H1 (cell line): ENCODE results near the gene SFRP5. TPM values are rescaled to one million over a fixed set of nuclear protein-coding genes. Genes with fewer than 3 reads are reported as not detected.

ENCODE experiments used
- CTCF ChIA-PET: fragments of 300-600 bp; sonication (Branson Sonifier 250); formaldehyde crosslinking; loops from one replicate; lab custom pipeline; 2021; ENCODE audit not compliant: partially characterized antibody; lab: Charles Lee
- POLR2A ChIA-PET: fragments of 300-600 bp; sonication (Branson Sonifier 250); formaldehyde crosslinking; loops from one replicate; lab custom pipeline; 2021; ENCODE audit warnings: inconsistent platforms; ENCODE audit not compliant: partially characterized antibody; lab: Charles Lee
- DNase-seq, 2 experiments: peaks; one replicate each; pipeline versions ENCODE4 v3.0.0 to v3.0.0-alpha.2; 2010 to 2022; ENCODE audit warnings: low spot score in 2 of 2, low read depth in 1 of 2, mixed read lengths in 1 of 2
- FAIRE-seq: peaks from 2 replicates; lab custom pipeline; 2011; peaks lifted over from hg19 to GRCh38; lab: Jason Lieb, UNC
- H2AFZ ChIP-seq: 2 replicates; pipeline ENCODE4 v1.8.1; 2012; ENCODE audit warnings: low read length, inconsistent platforms
- H2AK5ac ChIP-seq: 2 replicates; pipeline ENCODE4 v1.6.1; 2013; ENCODE audit warnings: low read depth, low read length
- H2BK120ac ChIP-seq: replicated peaks from 2 replicates; pipeline ENCODE3; 2013; ENCODE audit warnings: low read depth, low read length, inconsistent platforms
- H2BK12ac ChIP-seq: 2 replicates; pipeline ENCODE4 v1.6.1; 2013; ENCODE audit warnings: low read depth, low read length
- H2BK15ac ChIP-seq: 2 replicates; pipeline ENCODE4 v1.6.1; 2013; ENCODE audit warnings: low read length
- H2BK20ac ChIP-seq: 2 replicates; pipeline ENCODE4 v1.6.1; 2013; ENCODE audit warnings: low read length
- H2BK5ac ChIP-seq: 2 replicates; pipeline ENCODE4 v1.6.1; 2013; ENCODE audit warnings: low read depth, low read length
- H3K14ac ChIP-seq: 2 replicates; pipeline ENCODE4 v1.6.1; 2013; ENCODE audit warnings: inconsistent platforms; ENCODE audit not compliant: insufficient read length
- H3K18ac ChIP-seq: 2 replicates; pipeline ENCODE4 v1.6.1; 2013; ENCODE audit warnings: low read length; ENCODE audit errors: extremely low read depth
- H3K23ac ChIP-seq: 2 replicates; pipeline ENCODE4 v1.6.1; 2013; ENCODE audit warnings: inconsistent platforms; ENCODE audit not compliant: insufficient read length
- H3K23me2 ChIP-seq: 2 replicates; pipeline ENCODE4 v1.6.1; 2013; ENCODE audit warnings: low read depth, low read length
- H3K27ac ChIP-seq: 2 replicates; pipeline ENCODE4 v1.6.1; 2011; ENCODE audit warnings: low read depth, low read length, inconsistent platforms
- H3K27me3 ChIP-seq, 4 experiments: replicated peaks in 1 of 4; 1 replicate in 1 of 4; 2 replicates in 3 of 4; pipeline versions ENCODE4 v1.6.1 to v1.8.1; 2011 to 2013; ENCODE audit warnings: low read length in 3 of 4, mild to moderate bottlenecking in 3 of 4, inconsistent platforms in 2 of 4, mixed read lengths in 2 of 4, moderate library complexity in 1 of 4; ENCODE audit not compliant: control insufficient read depth in 3 of 4, insufficient read depth in 3 of 4; ENCODE audit errors: extremely low read depth in 1 of 4
- H3K36me3 ChIP-seq, 4 experiments: 2 replicates each; pipeline versions ENCODE4 v1.6.1 to v1.8.1; 2011 to 2013; ENCODE audit warnings: mild to moderate bottlenecking in 4 of 4, low read length in 3 of 4, moderate library complexity in 2 of 4, control low read depth in 1 of 4, inconsistent platforms in 1 of 4; ENCODE audit not compliant: insufficient read depth in 4 of 4, control insufficient read depth in 2 of 4
- H3K4ac ChIP-seq: replicated peaks from 2 replicates; pipeline ENCODE3; 2013; ENCODE audit warnings: low read length, low read depth, mixed read lengths, inconsistent platforms; ENCODE audit not compliant: insufficient read length
- H3K4me1 ChIP-seq, 4 experiments: replicated peaks in 1 of 4; 1 replicate in 1 of 4; 2 replicates in 3 of 4; pipeline versions ENCODE4 v1.6.1 to v1.8.1; 2011 to 2013; ENCODE audit warnings: low read length in 3 of 4, inconsistent platforms in 2 of 4, mixed read lengths in 1 of 4; ENCODE audit not compliant: insufficient read depth in 4 of 4, control insufficient read depth in 3 of 4
- H3K4me2 ChIP-seq, 2 experiments: 2 replicates each; pipeline versions ENCODE4 v1.6.1 to v1.8.1; 2011 to 2013; ENCODE audit warnings: low read depth in 2 of 2, low read length in 2 of 2, control low read depth in 1 of 2, inconsistent platforms in 1 of 2, mild to moderate bottlenecking in 1 of 2; ENCODE audit not compliant: insufficient read depth in 1 of 2
- H3K4me3 ChIP-seq, 4 experiments: fragments of 200-600, 300-600 bp in 1 of 4; sonication (generic), shearing (Covaris generic), sonication (Bioruptor Twin) in 1 of 4; 2 replicates each; pipeline versions ENCODE4 v1.5.1 to v1.8.1; 2011 to 2016; ENCODE audit warnings: low read length in 4 of 4, low read depth in 3 of 4, control low read depth in 2 of 4, inconsistent platforms in 2 of 4, mild to moderate bottlenecking in 2 of 4, mixed read lengths in 1 of 4, moderate library complexity in 1 of 4; ENCODE audit not compliant: insufficient read depth in 2 of 4; ENCODE audit errors: extremely low read depth in 1 of 4
- H3K56ac ChIP-seq: replicated peaks from 2 replicates; pipeline ENCODE3; 2013; ENCODE audit warnings: low read depth, mild to moderate bottlenecking, mixed read lengths, low read length, inconsistent platforms; ENCODE audit not compliant: insufficient read length
- H3K79me1 ChIP-seq: 2 replicates; pipeline ENCODE4 v1.6.1; 2013; ENCODE audit warnings: low read depth, low read length, control low read depth
- H3K79me2 ChIP-seq, 2 experiments: 2 replicates each; pipeline versions ENCODE4 v1.6.1 to v1.8.1; 2012 to 2013; ENCODE audit warnings: low read length in 2 of 2, mild to moderate bottlenecking in 2 of 2, inconsistent platforms in 1 of 2; ENCODE audit not compliant: insufficient read depth in 2 of 2, control insufficient read depth in 1 of 2
- H3K9ac ChIP-seq, 4 experiments: replicated peaks in 1 of 4; 1 replicate in 1 of 4; 2 replicates in 3 of 4; pipeline versions ENCODE4 v1.6.1 to v1.8.1; 2011 to 2013; ENCODE audit warnings: low read depth in 3 of 4, low read length in 3 of 4, control low read depth in 2 of 4, mild to moderate bottlenecking in 2 of 4, moderate library complexity in 2 of 4, inconsistent platforms in 1 of 4; ENCODE audit errors: extremely low read depth in 1 of 4
- H3K9me3 ChIP-seq, 2 experiments: 2 replicates each; pipeline versions ENCODE4 v1.6.1 to v1.8.1; 2012 to 2013; ENCODE audit warnings: mild to moderate bottlenecking in 2 of 2, moderate library complexity in 2 of 2, control low read depth in 1 of 2, inconsistent platforms in 1 of 2, low read depth in 1 of 2, low read length in 1 of 2, mixed read lengths in 1 of 2; ENCODE audit not compliant: insufficient read depth in 2 of 2
- H4K20me1 ChIP-seq, 2 experiments: replicated peaks in 1 of 2; 2 replicates each; pipeline versions ENCODE3 to v1.8.1; 2011 to 2013; ENCODE audit warnings: inconsistent platforms in 2 of 2, low read length in 2 of 2, mild to moderate bottlenecking in 1 of 2; ENCODE audit not compliant: insufficient read depth in 2 of 2, control insufficient read depth in 1 of 2
- H4K5ac ChIP-seq: 2 replicates; pipeline ENCODE4 v1.6.1; 2013; ENCODE audit warnings: low read length, low read depth, mixed read lengths, inconsistent platforms; ENCODE audit not compliant: insufficient read length
- H4K8ac ChIP-seq: 2 replicates; pipeline ENCODE4 v1.8.0; 2013; ENCODE audit warnings: mild to moderate bottlenecking, moderate library complexity, low read length, inconsistent platforms; ENCODE audit not compliant: insufficient read depth; ENCODE audit errors: extremely low read depth
- H4K91ac ChIP-seq: replicated peaks from 2 replicates; pipeline ENCODE3; 2013; ENCODE audit warnings: low read length, mixed read lengths, inconsistent platforms; ENCODE audit not compliant: insufficient read length
- BACH1 ChIP-seq: IDR thresholded peaks from 2 replicates; pipeline ENCODE4 v1.6.1; 2012; ENCODE audit warnings: low read length, improper control_type of control experiment
- CHD1 ChIP-seq: IDR thresholded peaks from 2 replicates; pipeline ENCODE4 v1.6.1; 2012; ENCODE audit warnings: low read depth, low read length, improper control_type of control experiment
- CTBP2 ChIP-seq: IDR thresholded peaks from 2 replicates; pipeline ENCODE4 v1.7.0; 2011; ENCODE audit warnings: borderline replicate concordance, mild to moderate bottlenecking, moderate library complexity, mixed read lengths, low read length; ENCODE audit not compliant: insufficient read depth, insufficient read length
- EP300 ChIP-seq, 2 experiments: IDR thresholded peaks; 1 replicate in 1 of 2; 2 replicates in 1 of 2; pipeline ENCODE4 v1.6.1; 2011 to 2012; ENCODE audit warnings: low read depth in 2 of 2, low read length in 2 of 2, mild to moderate bottlenecking in 2 of 2, borderline replicate concordance in 1 of 2, inconsistent platforms in 1 of 2, moderate library complexity in 1 of 2
- SAP30 ChIP-seq: fragments of 300-600 bp; sonication (generic); IDR thresholded peaks from 2 replicates; pipeline ENCODE4 v1.7.1; 2012; ENCODE audit warnings: low read length, moderate library complexity, mild to moderate bottlenecking, inconsistent platforms; ENCODE audit not compliant: insufficient read depth, insufficient replicate concordance
- SRF ChIP-seq: IDR thresholded peaks from 2 replicates; pipeline ENCODE4 v1.6.1; 2011; ENCODE audit warnings: mild to moderate bottlenecking, low read depth, low read length, moderate library complexity
- WGBS, 2 experiments: shearing (Covaris generic) in 1 of 2; methylation state at CpG; one replicate each; pipeline versions ENCODE4 v1.1.6 to v1.1.7; 2013 to 2015; ENCODE audit warnings: low lambda C conversion rate in 2 of 2, mixed read lengths in 2 of 2, inconsistent platforms in 1 of 2, low coverage in 1 of 2, missing lambda C conversion rate in 1 of 2; ENCODE audit not compliant: insufficient replicate concordance in 2 of 2, insufficient coverage in 1 of 2, insufficient read length in 1 of 2; ENCODE audit errors: extremely low coverage in 1 of 2, missing lambda C conversion rate in 1 of 2; 5-methylcytosine and 5-hydroxymethylcytosine counted together
- polyA plus RNA-seq, 7 experiments: library from polyadenylated mRNA; depleted of rRNA in 3 of 7; stranded (reverse) in 5 of 7; unstranded in 2 of 7; fragments of >200 nt in 5 of 7; fragments of 200-250 nt in 2 of 7; gene quantifications; 1 replicate in 5 of 7; 2 replicates in 1 of 7; 4 replicates in 1 of 7; pipeline versions ENCODE4 v1.2.1 to v1.2.3, GENCODE V29; 2011 to 2013; ENCODE audit warnings: missing spikeins in 2 of 7, mixed read lengths in 2 of 7
- total RNA-seq: library from RNA; stranded (reverse); fragmentation: NEBNext Ultra II Directional; extraction: Animal tissue kit (Norgen Biotek cat#: 25700); gene quantifications from 2 replicates; pipeline ENCODE4 v1.2.1, GENCODE V29; 2021

Gene SFRP5
- total and polyA plus RNA-seq, 2 of the 8 experiments (the other 6 are each of a cell fraction or from before 2014, with no cell fraction given): 3.9 to 5.9 TPM

DNA sequence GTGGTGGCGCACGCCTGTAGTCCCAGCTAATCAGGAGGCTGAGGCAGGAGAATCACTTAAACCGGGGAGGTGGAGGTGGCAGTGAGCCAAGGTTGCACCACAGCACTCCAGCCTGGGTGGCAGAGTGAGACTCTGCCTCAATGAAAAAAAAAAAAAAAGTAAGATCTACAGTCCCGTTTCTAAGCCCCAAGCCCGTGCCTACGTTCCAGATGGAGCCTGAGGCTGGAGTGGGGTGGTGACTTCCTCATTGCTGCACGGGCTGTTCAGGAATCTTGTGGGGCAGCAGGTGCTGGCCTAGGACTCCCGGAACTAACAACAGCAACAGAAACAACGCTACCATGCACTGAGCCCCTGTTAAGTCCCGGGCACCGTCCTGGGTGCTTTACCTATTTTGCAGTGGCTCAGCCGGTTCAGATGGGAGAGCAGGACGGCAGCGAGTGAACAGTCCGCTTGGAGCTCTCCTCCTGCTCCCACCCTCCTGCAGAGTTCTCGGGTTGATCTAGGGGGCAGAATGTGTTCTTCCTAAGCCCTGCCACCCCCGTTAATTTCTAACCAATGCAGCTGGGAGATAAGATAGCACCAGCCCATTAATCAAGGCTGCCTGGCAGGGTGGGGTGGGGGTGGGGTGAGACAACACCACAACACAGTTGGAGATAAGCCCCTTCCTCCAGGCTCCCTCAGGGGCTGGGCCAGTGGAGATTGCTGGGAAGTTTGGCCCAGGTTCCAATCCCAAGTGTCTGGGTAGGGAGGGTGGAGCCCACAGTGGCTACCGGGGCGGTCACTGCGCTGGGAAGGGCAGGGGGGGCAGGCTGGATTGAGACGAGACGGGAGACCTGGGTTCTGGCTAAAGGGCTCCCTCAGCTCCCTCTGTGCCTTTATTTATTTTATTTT, 17.0 kb upstream of the SFRP5 start:
- no peak for FAIRE-seq
- Histone ChIP-seq H4K8ac (no peak overlapping the region; the same call in 1 of the 2 replicates), H2BK5ac (no peak overlapping the region), H4K20me1 (peaks cover 0 to 1% of the 10 kb centered on the region in 2 experiments), H3K36me3 (no peaks in the 10 kb centered on the region), H3K27ac (no peak overlapping the region), H2BK20ac (no peak overlapping the region), H3K4me3 (no peak overlapping the region), H3K4me2 (no peak overlapping the region; a peak in 1 of 4 replicates), H4K91ac (no peak overlapping the region), H3K4me1 (peaks cover 0 to 5% (median 2%) of the 10 kb centered on the region in 4 experiments; a peak in 3 of 7 replicates), H3K27me3 (no peaks in the 10 kb centered on the region), H3K79me1 (no peaks in the 10 kb centered on the region), H3K23me2 (no peaks in the 10 kb centered on the region), H2AK5ac (no peak overlapping the region), H4K5ac (no peak overlapping the region), H3K4ac (no peak overlapping the region), H3K18ac (no peak overlapping the region; the same call in 1 of the 2 replicates), H3K9ac (no peak overlapping the region), H2BK15ac (no peak overlapping the region), H2AFZ (no peak overlapping the region), H3K9me3 (no peaks in the 10 kb centered on the region), H2BK120ac (no peak overlapping the region)
- WGBS, 2 experiments: 78% methylated on average over 21 of the region's 22 CpGs; no CpG with 5 or more reads in 1 of the 2 experiments
- no peak for DNase-seq
- CTCF ChIA-PET: interaction anchor here (1.0 to 15.1 kb wide), 7 partner anchors 8 to 252 kb away, joined by 3 to 236 read pairs (median 4); no protein-coding TSS in a partner anchor
- POLR2A ChIA-PET: no interaction called here
- TF ChIP-seq CTBP2 (no peak), SAP30 (no peak), BACH1 (no peak), EP300 (IDR thresholded peaks at IDR 0.05; ENCODE audit: borderline replicate concordance in 1 of 2, low read depth in 2 of 2, low read length in 2 of 2) (no peak), CHD1 (no peak), SRF (no peak)
- TF ChIP-seq, all 59 proteins: peak for 0
- Histone ChIP-seq H3K56ac (no peak overlapping the region), H2BK12ac (no peak overlapping the region), H3K14ac (no peak overlapping the region), H3K23ac (no peak overlapping the region), H3K79me2 (no peaks in the 10 kb centered on the region)
